Adipocyte (in vitro differentiated cells): ENCODE data around the gene RAB11FIP4.
"Not testable (repeated sequence)": the region's sequence is repeated elsewhere in the genome, so short reads cannot be mapped to it uniquely, and the experiment has no call there.

Experiments
- DNase-seq: peaks from one replicate; pipeline ENCODE4 v3.0.0-alpha.2; 2015; ENCODE audit warnings: low read depth
- H3K27me3 ChIP-seq: replicated peaks from 2 replicates; pipeline ENCODE4 v1.7.0; 2013; ENCODE audit warnings: mild to moderate bottlenecking, low read length, moderate library complexity; ENCODE audit not compliant: control insufficient read depth, insufficient read depth
- H3K36me3 ChIP-seq: 2 replicates; pipeline ENCODE4 v1.7.0; 2013; ENCODE audit warnings: low read length, mild to moderate bottlenecking, moderate library complexity; ENCODE audit not compliant: control insufficient read depth, insufficient read depth, severe bottlenecking
- H3K4me1 ChIP-seq: 2 replicates; pipeline ENCODE4 v1.7.0; 2013; ENCODE audit warnings: mild to moderate bottlenecking, low read length, moderate library complexity; ENCODE audit not compliant: control insufficient read depth, insufficient read depth
- H3K4me3 ChIP-seq: 2 replicates; pipeline ENCODE4 v1.7.0; 2013; ENCODE audit warnings: mild to moderate bottlenecking, low read length, moderate library complexity
- H3K9ac ChIP-seq: 2 replicates; pipeline ENCODE4 v1.7.0; 2013; ENCODE audit warnings: mild to moderate bottlenecking, low read length, moderate library complexity
- H3K9me3 ChIP-seq: 2 replicates; pipeline ENCODE4 v1.7.0; 2013; ENCODE audit warnings: mild to moderate bottlenecking, low read length, moderate library complexity; ENCODE audit not compliant: control insufficient read depth

Gene RAB11FIP4

GRCh38 chr17:31391496-31391949, at the start of gene RAB11FIP4:
Gene RAB11FIP4, plus strand, starts transcription at chr17:31391675. Its CDS starts 178 bp downstream, at chr17:31391853.
- H3K27me3 ChIP-seq: peaks cover 38% of the 10 kb centered on the region

GRCh38 chr17:31345191-31345747, 46.2 kb upstream of the RAB11FIP4 start:
- not testable (repeated sequence) for DNase-seq, H3K9ac ChIP-seq, H3K4me3 ChIP-seq, H3K4me1 ChIP-seq, H3K27me3 ChIP-seq, H3K9me3 ChIP-seq
- peaks cover 38% of the 10 kb centered on the region for H3K36me3 ChIP-seq

More at GRCh38 chr17:31391496-31391949, at the start of gene RAB11FIP4:
- no peaks in the 10 kb centered on the region for H3K9me3 ChIP-seq
- peak; percentile 59 for DNase-seq
- H3K4me3 ChIP-seq: peak within 1 kb of the TSS; percentile 44
- H3K9ac ChIP-seq: no peak within 1 kb of the TSS
- H3K4me1 ChIP-seq: no peaks in the 10 kb centered on the region
- H3K36me3 ChIP-seq: no peaks in the 10 kb centered on the region

- no peaks in the 10 kb centered on the region for H3K27me3 ChIP-seq
- H3K9me3 ChIP-seq: no peaks in the 10 kb centered on the region
- no peaks in the 10 kb centered on the region for H3K4me1 ChIP-seq
- H3K4me3 ChIP-seq: no peak overlapping the region
- DNase-seq: no peak
- H3K36me3 ChIP-seq: peaks cover 51% of the 10 kb centered on the region
- no peak overlapping the region for H3K9ac ChIP-seq
These were observed 42.0 kb upstream of the RAB11FIP4 start for GRCh38 chr17:31349454-31349853.

DNA sequence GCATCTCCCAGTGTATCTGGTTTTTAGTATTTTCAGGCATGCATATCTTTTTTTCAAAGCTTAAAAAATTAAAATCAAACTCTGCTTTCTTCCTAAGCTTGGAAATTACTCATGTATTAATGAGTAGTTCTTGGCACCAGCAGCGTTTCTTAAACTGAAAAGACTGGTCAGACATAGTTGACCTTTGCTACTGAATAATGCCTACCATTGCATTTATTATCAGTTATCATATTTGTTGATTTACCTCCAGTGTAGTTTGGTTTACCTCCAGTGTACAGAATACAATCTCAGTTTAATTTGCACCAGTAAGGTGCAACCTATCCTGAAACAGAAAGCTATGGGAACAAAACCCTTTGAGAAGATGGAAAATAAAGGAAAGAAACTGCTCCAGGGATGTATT, 35.5 kb upstream of the RAB11FIP4 start:
- H3K9ac ChIP-seq: no peak overlapping the region
- DNase-seq: no peak
- peaks cover 6% of the 10 kb centered on the region for H3K4me1 ChIP-seq
- H3K36me3 ChIP-seq: peaks cover 76% of the 10 kb centered on the region
- H3K4me3 ChIP-seq: no peak overlapping the region
- no peaks in the 10 kb centered on the region for H3K9me3 ChIP-seq
- no peaks in the 10 kb centered on the region for H3K27me3 ChIP-seq

- H3K9ac ChIP-seq: no peak overlapping the region
- H3K9me3 ChIP-seq: no peaks in the 10 kb centered on the region
- H3K4me1 ChIP-seq: peaks cover 6% of the 10 kb centered on the region
- H3K27me3 ChIP-seq: no peaks in the 10 kb centered on the region
- peaks cover 85% of the 10 kb centered on the region for H3K36me3 ChIP-seq
- DNase-seq: peak; percentile 18
- H3K4me3 ChIP-seq: no peak overlapping the region
These were observed 34.4 kb upstream of the RAB11FIP4 start for GRCh38 chr17:31357091-31357490.

- H3K9me3 ChIP-seq: no peaks in the 10 kb centered on the region
- DNase-seq: peak; percentile 49
- peaks cover 85% of the 10 kb centered on the region for H3K36me3 ChIP-seq
These were observed 33.6 kb upstream of the RAB11FIP4 start for GRCh38 chr17:31357839-31358394.

GRCh38 chr17:31364012-31364411, 27.5 kb upstream of the RAB11FIP4 start:
- Histone ChIP-seq H3K9ac (no peak overlapping the region), H3K36me3 (peaks cover 61% of the 10 kb centered on the region), H3K9me3 (no peaks in the 10 kb centered on the region), H3K27me3 (no peaks in the 10 kb centered on the region), H3K4me1 (peaks cover 5% of the 10 kb centered on the region), H3K4me3 (no peak overlapping the region)
- DNase-seq: no peak

More at GRCh38 chr17:31357839-31358394, 33.6 kb upstream of the RAB11FIP4 start:
- H3K4me1 ChIP-seq: peaks cover 6% of the 10 kb centered on the region
- H3K9ac ChIP-seq: no peak overlapping the region
- H3K4me3 ChIP-seq: no peak overlapping the region
- H3K27me3 ChIP-seq: no peaks in the 10 kb centered on the region

GRCh38 chr17:31366088-31366487, 25.4 kb upstream of the RAB11FIP4 start:
- Histone ChIP-seq H3K9me3 (no peaks in the 10 kb centered on the region), H3K4me3 (no peak overlapping the region), H3K4me1 (peaks cover 13% of the 10 kb centered on the region), H3K36me3 (peaks cover 44% of the 10 kb centered on the region), H3K27me3 (no peaks in the 10 kb centered on the region), H3K9ac (no peak overlapping the region)
- no peak for DNase-seq

DNA sequence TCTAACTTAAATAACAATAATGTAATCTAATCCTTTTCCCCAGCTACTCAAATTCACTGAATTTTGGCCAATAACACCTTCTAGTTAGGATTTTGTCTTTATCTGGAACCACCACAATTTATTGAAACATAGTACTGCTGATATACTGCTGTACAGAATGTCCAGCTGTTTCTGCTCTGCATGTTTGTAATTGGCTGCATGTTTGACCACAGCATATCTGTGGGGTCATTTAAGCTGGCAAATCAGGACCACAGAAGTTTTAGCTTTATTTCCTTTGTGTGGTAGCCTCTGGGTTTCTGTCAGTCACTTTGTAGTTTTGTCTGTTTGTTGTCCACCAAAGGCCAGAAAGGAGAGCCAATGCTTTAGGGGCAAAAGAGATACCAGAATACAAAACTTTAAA, 22.2 kb upstream of the RAB11FIP4 start:
- no peak overlapping the region for H3K4me3 ChIP-seq
- H3K36me3 ChIP-seq: peaks cover 29% of the 10 kb centered on the region
- peaks cover 30% of the 10 kb centered on the region for H3K4me1 ChIP-seq

GRCh38 chr17:31371511-31372097, 19.9 kb upstream of the RAB11FIP4 start:
- no peak overlapping the region for H3K9ac ChIP-seq
- no peaks in the 10 kb centered on the region for H3K9me3 ChIP-seq
- H3K36me3 ChIP-seq: peaks cover 20% of the 10 kb centered on the region
- no peaks in the 10 kb centered on the region for H3K27me3 ChIP-seq
- peak; percentile 27 for DNase-seq
- H3K4me3 ChIP-seq: no peak overlapping the region
- peaks cover 30% of the 10 kb centered on the region for H3K4me1 ChIP-seq

More for the DNA sequence above, 22.2 kb upstream of the RAB11FIP4 start:
- Histone ChIP-seq H3K27me3 (no peaks in the 10 kb centered on the region), H3K9me3 (no peaks in the 10 kb centered on the region), H3K9ac (no peak overlapping the region)
- peak; percentile 57 for DNase-seq

DNA sequence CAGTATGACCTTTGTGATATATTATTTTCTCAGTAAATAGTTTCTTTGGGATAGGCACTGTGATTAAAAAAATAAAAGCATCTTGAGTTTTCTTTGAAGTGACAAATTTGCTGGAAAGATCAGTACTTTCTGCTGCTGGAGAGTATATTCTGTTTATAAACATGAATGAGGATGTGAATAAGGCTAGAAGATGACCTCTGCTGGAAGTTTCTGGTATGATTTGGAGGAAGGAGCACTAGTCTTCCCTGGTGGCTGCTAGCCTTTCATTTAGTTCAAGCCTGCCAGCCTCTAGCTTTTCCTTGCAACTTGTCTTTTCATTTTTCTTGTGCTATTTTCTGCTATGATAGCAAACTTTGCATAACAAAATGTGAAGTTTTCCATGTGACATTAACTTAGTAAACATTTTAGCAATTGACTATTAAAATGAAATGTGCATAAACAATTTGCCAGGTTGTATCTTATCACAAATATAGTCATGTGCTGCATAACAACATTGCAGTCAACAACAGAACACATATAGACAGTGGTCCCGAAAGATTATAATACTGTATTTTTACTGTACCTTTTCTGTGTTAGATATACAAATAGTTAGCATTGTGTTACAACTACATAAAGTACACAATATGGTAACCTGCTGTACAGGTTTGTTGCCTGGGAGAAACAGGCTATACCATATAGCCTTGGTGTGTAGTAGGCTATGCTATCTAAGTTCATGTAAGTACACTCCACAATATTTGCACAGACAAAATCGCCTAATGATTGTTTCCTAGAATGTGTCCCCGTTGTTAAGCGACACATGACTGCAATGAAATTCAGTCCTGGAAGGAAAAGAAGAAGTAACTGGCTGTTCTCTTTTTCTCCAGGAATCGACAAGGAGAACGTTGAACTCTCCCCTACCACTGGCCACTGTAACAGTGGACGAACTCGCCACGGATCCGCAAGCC, 18.1 kb upstream of the RAB11FIP4 start:
- Histone ChIP-seq H3K9ac (peak overlapping the region; percentile 7), H3K4me1 (peaks cover 33% of the 10 kb centered on the region), H3K36me3 (peaks cover 12% of the 10 kb centered on the region), H3K27me3 (no peaks in the 10 kb centered on the region), H3K9me3 (no peaks in the 10 kb centered on the region), H3K4me3 (no peak overlapping the region)
- DNase-seq: peak; percentile 77
